ENCODE data around the gene TIAL1. TPM values are rescaled to one million over a fixed set of nuclear protein-coding genes. Genes with fewer than 3 reads are reported as not detected.
"Not testable (repeated sequence)": the region's sequence is repeated elsewhere in the genome, so short reads cannot be mapped to it uniquely, and the experiment has no call there.

The TIAL1 gene
- polyA plus RNA-seq, 3 donors: 6.7 to 118 (median 7.2) TPM

DNA sequence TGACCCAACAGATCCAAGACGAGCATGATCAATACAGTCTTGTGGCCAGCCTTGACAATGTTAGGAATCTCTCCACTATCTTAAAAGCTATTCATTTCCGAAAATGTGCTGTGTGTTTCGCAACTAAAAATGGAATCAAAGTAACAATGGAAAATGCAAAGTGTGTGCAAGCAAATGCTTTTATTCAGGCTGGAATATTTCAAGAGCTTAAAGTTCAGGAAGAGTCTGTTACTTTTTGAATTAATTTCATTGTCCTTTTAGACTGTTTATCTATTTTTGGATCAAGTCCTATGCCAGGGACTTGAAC lies 24.3 kb upstream of the TIAL1 start:
- WGBS (ENCODE audit: insufficient coverage): 67% methylated on average over 1 of the region's 3 CpGs
- Histone ChIP-seq H4K20me1 (ENCODE audit: insufficient read depth, low read length) (no peaks in the 10 kb centered on the region), H2AFZ (ENCODE audit: insufficient read depth, low read depth, low read length, poor library complexity, severe bottlenecking) (no peak overlapping the region), H3K27ac (ENCODE audit: low read depth in 1 of 2, low read length in 2 of 2) (no peak overlapping the region), H3K79me2 (ENCODE audit: insufficient read depth, low read length) (no peaks in the 10 kb centered on the region), H3K9me3 (replicated peaks in 1 of 2; ENCODE audit: control insufficient read depth in 1 of 2, insufficient read depth in 1 of 2, low read length in 2 of 2) (peaks cover 0 to 2% of the 10 kb centered on the region in 2 donors), H3K4me3 (replicated peaks in 1 of 3; ENCODE audit: low read depth in 2 of 3, low read length in 3 of 3) (no peak overlapping the region), H3K4me1 (ENCODE audit: control insufficient read depth in 1 of 2, insufficient read depth in 2 of 2, low read length in 2 of 2) (peaks cover 9 to 12% of the 10 kb centered on the region in 2 donors), H3K4me2 (replicated peaks; ENCODE audit: extremely low read depth, low read length, poor library complexity, severe bottlenecking) (no peak overlapping the region), H3K27me3 (ENCODE audit: control insufficient read depth in 2 of 2, insufficient read depth in 2 of 2, low read length in 2 of 2) (no peaks in the 10 kb centered on the region), H3K9ac (ENCODE audit: insufficient read depth, low read length, poor library complexity, severe bottlenecking) (no peak overlapping the region), H3K36me3 (replicated peaks in 1 of 2; ENCODE audit: control insufficient read depth in 1 of 2, insufficient read depth in 2 of 2, low read length in 2 of 2) (no peaks in the 10 kb centered on the region)
- TF ChIP-seq, protein P1, sequence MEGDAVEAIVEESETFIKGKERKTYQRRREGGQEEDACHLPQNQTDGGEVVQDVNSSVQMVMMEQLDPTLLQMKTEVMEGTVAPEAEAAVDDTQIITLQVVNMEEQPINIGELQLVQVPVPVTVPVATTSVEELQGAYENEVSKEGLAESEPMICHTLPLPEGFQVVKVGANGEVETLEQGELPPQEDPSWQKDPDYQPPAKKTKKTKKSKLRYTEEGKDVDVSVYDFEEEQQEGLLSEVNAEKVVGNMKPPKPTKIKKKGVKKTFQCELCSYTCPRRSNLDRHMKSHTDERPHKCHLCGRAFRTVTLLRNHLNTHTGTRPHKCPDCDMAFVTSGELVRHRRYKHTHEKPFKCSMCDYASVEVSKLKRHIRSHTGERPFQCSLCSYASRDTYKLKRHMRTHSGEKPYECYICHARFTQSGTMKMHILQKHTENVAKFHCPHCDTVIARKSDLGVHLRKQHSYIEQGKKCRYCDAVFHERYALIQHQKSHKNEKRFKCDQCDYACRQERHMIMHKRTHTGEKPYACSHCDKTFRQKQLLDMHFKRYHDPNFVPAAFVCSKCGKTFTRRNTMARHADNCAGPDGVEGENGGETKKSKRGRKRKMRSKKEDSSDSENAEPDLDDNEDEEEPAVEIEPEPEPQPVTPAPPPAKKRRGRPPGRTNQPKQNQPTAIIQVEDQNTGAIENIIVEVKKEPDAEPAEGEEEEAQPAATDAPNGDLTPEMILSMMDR (IDR thresholded peaks at IDR 0.05): no peak
- Mint-ChIP-seq H3K27ac (no peak overlapping the region), H3K4me1 (peaks cover 17% of the 10 kb centered on the region), H3K36me3 (no peaks in the 10 kb centered on the region), H3K27me3 (ENCODE audit: low read depth in 3 of 3) (peaks cover 0 to 2% (median 1%) of the 10 kb centered on the region in 3 donors), H3K4me3 (no peak overlapping the region), H3K9me3 (peaks cover 0 to 8% (median 3%) of the 10 kb centered on the region in 7 donors)
- no peak for DNase-seq
- intact Hi-C loops (cut with micrococcal nuclease): no loop called here

DNA sequence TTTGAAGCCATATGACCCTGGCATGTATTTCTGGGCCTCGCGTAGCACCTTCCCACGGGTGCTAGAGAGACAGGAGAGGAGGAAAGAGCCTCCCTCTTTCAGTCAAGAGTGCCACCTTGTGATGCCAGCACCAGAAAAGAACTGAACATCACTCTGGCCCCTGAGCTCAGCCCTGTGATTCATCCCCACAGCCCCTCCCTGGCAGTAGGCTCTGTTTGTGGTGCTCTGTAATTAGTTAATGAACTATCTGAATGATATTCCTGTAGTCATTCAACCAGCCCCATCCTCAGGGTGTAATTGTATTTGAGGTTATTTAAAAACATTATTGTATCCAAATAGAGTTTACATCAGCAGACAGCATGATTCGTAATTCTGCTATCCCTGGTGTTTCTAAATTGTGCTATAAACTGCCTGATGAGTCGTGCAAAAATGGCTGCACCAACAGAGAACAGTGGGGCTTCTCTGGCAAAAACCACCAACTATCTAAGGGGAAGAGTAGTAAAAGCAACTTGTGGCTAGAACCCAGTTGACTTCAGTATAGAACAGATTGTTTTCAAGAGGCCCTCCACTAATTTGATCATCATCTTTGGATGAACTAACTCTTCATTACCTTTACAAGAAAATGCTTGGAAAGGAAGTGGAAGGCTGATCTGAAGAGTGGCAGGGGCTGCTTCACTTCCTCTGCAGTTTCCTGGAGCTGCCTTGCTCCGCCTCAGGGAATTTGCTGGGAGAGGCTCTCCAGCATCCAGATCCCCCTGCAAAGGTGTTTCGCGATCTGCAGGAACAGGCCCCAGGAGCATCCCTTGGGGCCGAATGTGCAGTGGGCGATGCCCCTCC lies 23.7 kb upstream of the TIAL1 start:
- DNase-seq: peak in 1 of 3 donors; percentile 19
- Mint-ChIP-seq H3K9me3 (peaks cover 0 to 4% (median 0%) of the 10 kb centered on the region in 7 donors), H3K27me3 (ENCODE audit: low read depth in 3 of 3) (peaks cover 0 to 2% (median 1%) of the 10 kb centered on the region in 3 donors), H3K4me3 (no peak overlapping the region), H3K27ac (no peak overlapping the region), H3K4me1 (peaks cover 17% of the 10 kb centered on the region), H3K36me3 (no peaks in the 10 kb centered on the region)
- WGBS (ENCODE audit: insufficient coverage): 89% methylated on average over 5 of the region's 10 CpGs
- Histone ChIP-seq H2AFZ (ENCODE audit: insufficient read depth, low read depth, low read length, poor library complexity, severe bottlenecking) (no peak overlapping the region), H3K4me1 (ENCODE audit: control insufficient read depth in 1 of 2, insufficient read depth in 2 of 2, low read length in 2 of 2) (peaks cover 9 to 12% of the 10 kb centered on the region in 2 donors), H3K4me2 (replicated peaks; ENCODE audit: extremely low read depth, low read length, poor library complexity, severe bottlenecking) (no peak overlapping the region), H3K27ac (ENCODE audit: low read depth in 1 of 2, low read length in 2 of 2) (no peak overlapping the region), H3K36me3 (replicated peaks in 1 of 2; ENCODE audit: control insufficient read depth in 1 of 2, insufficient read depth in 2 of 2, low read length in 2 of 2) (no peaks in the 10 kb centered on the region), H4K20me1 (ENCODE audit: insufficient read depth, low read length) (no peaks in the 10 kb centered on the region), H3K79me2 (ENCODE audit: insufficient read depth, low read length) (no peaks in the 10 kb centered on the region), H3K9ac (ENCODE audit: insufficient read depth, low read length, poor library complexity, severe bottlenecking) (no peak overlapping the region), H3K9me3 (replicated peaks in 1 of 2; ENCODE audit: control insufficient read depth in 1 of 2, insufficient read depth in 1 of 2, low read length in 2 of 2) (no peaks in the 10 kb centered on the region), H3K27me3 (ENCODE audit: control insufficient read depth in 2 of 2, insufficient read depth in 2 of 2, low read length in 2 of 2) (no peaks in the 10 kb centered on the region), H3K4me3 (replicated peaks in 1 of 3; ENCODE audit: low read depth in 2 of 3, low read length in 3 of 3) (no peak overlapping the region)
- intact Hi-C loops (cut with micrococcal nuclease): no loop called here
- TF ChIP-seq, protein P1 (IDR thresholded peaks at IDR 0.05): no peak

DNA sequence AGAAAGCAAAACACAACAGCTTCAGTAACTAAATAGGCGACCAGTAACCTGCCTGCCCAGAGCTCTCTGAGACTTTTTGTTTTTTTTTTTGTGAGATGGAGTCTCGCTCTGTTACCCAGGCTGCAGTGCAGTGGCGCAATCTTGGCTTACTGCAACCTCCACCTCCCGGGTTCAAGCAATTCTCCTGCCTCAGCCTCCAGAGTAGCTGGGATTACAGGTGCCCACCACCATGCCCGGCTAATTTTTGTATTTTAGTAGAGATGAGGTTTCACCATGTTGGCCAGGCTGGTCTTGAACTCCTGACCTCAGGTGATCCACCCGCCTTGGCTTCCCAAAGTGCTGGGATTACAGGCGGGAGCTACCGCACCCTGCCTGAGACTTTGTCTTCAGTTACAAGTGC lies 23.0 kb upstream of the TIAL1 start:
- 100% methylated on average over 3 of the region's 8 CpGs for WGBS (ENCODE audit: insufficient coverage)
- intact Hi-C loops (cut with micrococcal nuclease); H3K4me2 ChIP-seq (replicated peaks; ENCODE audit: extremely low read depth, low read length, poor library complexity, severe bottlenecking); H3K36me3 ChIP-seq (replicated peaks in 1 of 2; ENCODE audit: control insufficient read depth in 1 of 2, insufficient read depth in 2 of 2, low read length in 2 of 2); H3K27ac ChIP-seq (ENCODE audit: low read depth in 1 of 2, low read length in 2 of 2); DNase-seq; H3K4me3 Mint-ChIP-seq; H3K27me3 ChIP-seq (ENCODE audit: control insufficient read depth in 2 of 2, insufficient read depth in 2 of 2, low read length in 2 of 2); H3K79me2 ChIP-seq (ENCODE audit: insufficient read depth, low read length); H3K27me3 Mint-ChIP-seq (ENCODE audit: low read depth in 3 of 3); H3K9ac ChIP-seq (ENCODE audit: insufficient read depth, low read length, poor library complexity, severe bottlenecking); H3K4me3 ChIP-seq (replicated peaks in 1 of 3; ENCODE audit: low read depth in 2 of 3, low read length in 3 of 3); H3K9me3 ChIP-seq (replicated peaks in 1 of 2; ENCODE audit: control insufficient read depth in 1 of 2, insufficient read depth in 1 of 2, low read length in 2 of 2); H2AFZ ChIP-seq (ENCODE audit: insufficient read depth, low read depth, low read length, poor library complexity, severe bottlenecking); H3K9me3 Mint-ChIP-seq; H3K27ac Mint-ChIP-seq; H3K36me3 Mint-ChIP-seq; H4K20me1 ChIP-seq (ENCODE audit: insufficient read depth, low read length): not testable (repeated sequence)
- H3K4me1 ChIP-seq (ENCODE audit: control insufficient read depth in 1 of 2, insufficient read depth in 2 of 2, low read length in 2 of 2): peaks cover 9 to 12% of the 10 kb centered on the region in 2 donors
- peaks cover 17% of the 10 kb centered on the region for H3K4me1 Mint-ChIP-seq

All from CD14-positive monocyte (primary cell).